Measurements from ENCODE around the gene TRAF4. TPM values are rescaled to one million over a fixed set of nuclear protein-coding genes. Genes with fewer than 3 reads are reported as not detected.

TRAF4 gene
- total and polyA plus RNA-seq, 9 of the 15 experiments (the other 6 are each of a cell fraction or from before 2014, with no cell fraction given) = 2.4 to 147 (median 72.4) TPM

- TF ChIP-seq, protein P1, sequence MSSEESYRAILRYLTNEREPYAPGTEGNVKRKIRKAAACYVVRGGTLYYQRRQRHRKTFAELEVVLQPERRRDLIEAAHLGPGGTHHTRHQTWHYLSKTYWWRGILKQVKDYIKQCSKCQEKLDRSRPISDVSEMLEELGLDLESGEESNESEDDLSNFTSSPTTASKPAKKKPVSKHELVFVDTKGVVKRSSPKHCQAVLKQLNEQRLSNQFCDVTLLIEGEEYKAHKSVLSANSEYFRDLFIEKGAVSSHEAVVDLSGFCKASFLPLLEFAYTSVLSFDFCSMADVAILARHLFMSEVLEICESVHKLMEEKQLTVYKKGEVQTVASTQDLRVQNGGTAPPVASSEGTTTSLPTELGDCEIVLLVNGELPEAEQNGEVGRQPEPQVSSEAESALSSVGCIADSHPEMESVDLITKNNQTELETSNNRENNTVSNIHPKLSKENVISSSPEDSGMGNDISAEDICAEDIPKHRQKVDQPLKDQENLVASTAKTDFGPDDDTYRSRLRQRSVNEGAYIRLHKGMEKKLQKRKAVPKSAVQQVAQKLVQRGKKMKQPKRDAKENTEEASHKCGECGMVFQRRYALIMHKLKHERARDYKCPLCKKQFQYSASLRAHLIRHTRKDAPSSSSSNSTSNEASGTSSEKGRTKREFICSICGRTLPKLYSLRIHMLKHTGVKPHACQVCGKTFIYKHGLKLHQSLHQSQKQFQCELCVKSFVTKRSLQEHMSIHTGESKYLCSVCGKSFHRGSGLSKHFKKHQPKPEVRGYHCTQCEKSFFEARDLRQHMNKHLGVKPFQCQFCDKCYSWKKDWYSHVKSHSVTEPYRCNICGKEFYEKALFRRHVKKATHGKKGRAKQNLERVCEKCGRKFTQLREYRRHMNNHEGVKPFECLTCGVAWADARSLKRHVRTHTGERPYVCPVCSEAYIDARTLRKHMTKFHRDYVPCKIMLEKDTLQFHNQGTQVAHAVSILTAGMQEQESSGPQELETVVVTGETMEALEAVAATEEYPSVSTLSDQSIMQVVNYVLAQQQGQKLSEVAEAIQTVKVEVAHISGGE (CRISPR knock-in tag; IDR thresholded peaks at IDR 0.05) = no peak
- no peak for TF ChIP-seq ZNF165 (CRISPR knock-in tag; IDR thresholded peaks at IDR 0.05; ENCODE audit: borderline replicate concordance)
- peak; percentile 64 to 91 for TF ChIP-seq TRIM24 (IDR thresholded peaks at IDR 0.05)
- TF ChIP-seq DACH1 (IDR thresholded peaks at IDR 0.05; ENCODE audit: partially characterized antibody) = no peak
- TF ChIP-seq, protein P2, sequence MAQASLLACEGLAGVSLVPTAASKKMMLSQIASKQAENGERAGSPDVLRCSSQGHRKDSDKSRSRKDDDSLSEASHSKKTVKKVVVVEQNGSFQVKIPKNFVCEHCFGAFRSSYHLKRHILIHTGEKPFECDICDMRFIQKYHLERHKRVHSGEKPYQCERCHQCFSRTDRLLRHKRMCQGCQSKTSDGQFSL (CRISPR knock-in tag; IDR thresholded peaks at IDR 0.05) = no peak
- TF ChIP-seq, protein P2 (tag; IDR thresholded peaks at IDR 0.05) = no peak
- TF ChIP-seq DMBX1 (CRISPR knock-in tag; IDR thresholded peaks at IDR 0.05; ENCODE audit: borderline replicate concordance) = no peak
- TF ChIP-seq, protein P3, sequence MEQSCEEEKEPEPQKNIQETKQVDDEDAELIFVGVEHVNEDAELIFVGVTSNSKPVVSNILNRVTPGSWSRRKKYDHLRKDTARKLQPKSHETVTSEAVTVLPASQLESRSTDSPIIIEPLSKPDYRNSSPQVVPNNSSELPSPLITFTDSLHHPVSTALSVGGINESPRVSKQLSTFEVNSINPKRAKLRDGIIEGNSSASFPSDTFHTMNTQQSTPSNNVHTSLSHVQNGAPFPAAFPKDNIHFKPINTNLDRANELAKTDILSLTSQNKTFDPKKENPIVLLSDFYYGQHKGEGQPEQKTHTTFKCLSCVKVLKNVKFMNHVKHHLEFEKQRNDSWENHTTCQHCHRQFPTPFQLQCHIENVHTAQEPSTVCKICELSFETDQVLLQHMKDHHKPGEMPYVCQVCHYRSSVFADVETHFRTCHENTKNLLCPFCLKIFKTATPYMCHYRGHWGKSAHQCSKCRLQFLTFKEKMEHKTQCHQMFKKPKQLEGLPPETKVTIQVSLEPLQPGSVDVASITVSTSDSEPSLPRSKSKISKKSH (CRISPR knock-in tag; IDR thresholded peaks at IDR 0.05) = no peak
- TF ChIP-seq XRCC5 (IDR thresholded peaks at IDR 0.05; ENCODE audit: low read depth, low read length) = no peak; the same call in 1 of the 2 replicates
- TF ChIP-seq TAF7 (tag; IDR thresholded peaks at IDR 0.05) = no peak
- 0 out of 2 replicates have a peak, but pooled peaks have one; percentile 24 for TF ChIP-seq HOMEZ (CRISPR knock-in tag; IDR thresholded peaks at IDR 0.05)
- no peak for TF ChIP-seq MCM5 (IDR thresholded peaks at IDR 0.05; ENCODE audit: low read depth)
- no peak for TF ChIP-seq RHOXF2B (CRISPR knock-in tag; conservative IDR thresholded peaks at IDR 0.05)
These were observed 8.5 kb upstream of the TRAF4 start (continued) for GRCh38 chr17:28735242-28735722.

Measured in K562 (cell line).